ENCODE measurements around the gene SOBP. TPM values are rescaled to one million over a fixed set of nuclear protein-coding genes. Genes with fewer than 3 reads are reported as not detected.

The SOBP gene
- total RNA-seq, 6 donors from 2014 or later = 4.4 to 25.1 (median 12.4) TPM

GRCh38 chr6:107628878-107629277 is 139.0 kb downstream of the SOBP start:
- Histone ChIP-seq H3K9me3 (no peaks in the 10 kb centered on the region), H3K36me3 (peaks cover 0 to 3% (median 0%) of the 10 kb centered on the region in 4 donors), H3K27ac (no peak overlapping the region), H3K4me3 (no peak overlapping the region), H3K4me1 (peaks cover 6 to 9% (median 7%) of the 10 kb centered on the region in 4 donors), H3K27me3 (peaks cover 0 to 5% (median 0%) of the 10 kb centered on the region in 4 donors)
- 79 to 84% methylated on average over 3 of the region's 3 CpGs for WGBS, 2 donors
- TF ChIP-seq CTCF (IDR thresholded peaks at IDR 0.05) (no peak), POLR2A (IDR thresholded peaks at IDR 0.05) (no peak), POLR2AphosphoS5 (IDR thresholded peaks at IDR 0.05) (no peak), EP300 (IDR thresholded peaks at IDR 0.05) (no peak)
- DNase-seq (no peak), ATAC-seq (ENCODE audit: low FRiP score in 2 of 2) (no peak)

- no peak for TF ChIP-seq POLR2AphosphoS5 (IDR thresholded peaks at IDR 0.05)
- TF ChIP-seq CTCF (IDR thresholded peaks at IDR 0.05) = no peak
- no peak for TF ChIP-seq EP300 (IDR thresholded peaks at IDR 0.05)
- TF ChIP-seq POLR2A (IDR thresholded peaks at IDR 0.05) = no peak
- ATAC-seq (ENCODE audit: low FRiP score in 2 of 2) = no peak
- no peak for DNase-seq
- Histone ChIP-seq H3K27ac (no peak overlapping the region), H3K4me3 (no peak overlapping the region), H3K9me3 (no peaks in the 10 kb centered on the region), H3K27me3 (peaks cover 0 to 12% (median 1%) of the 10 kb centered on the region in 4 donors), H3K4me1 (peaks cover 6 to 11% (median 8%) of the 10 kb centered on the region in 4 donors), H3K36me3 (peaks cover 0 to 3% (median 0%) of the 10 kb centered on the region in 4 donors)
- 48 to 53% methylated on average over 6 of the region's 6 CpGs for WGBS, 2 donors
Observed at GRCh38 chr6:107629548-107630129, 139.7 kb downstream of the SOBP start.

- WGBS, 2 donors = 89 to 96% methylated on average over 4 of the region's 4 CpGs
- Histone ChIP-seq H3K36me3 (peaks cover 0 to 3% (median 0%) of the 10 kb centered on the region in 4 donors), H3K27ac (no peak overlapping the region), H3K9me3 (no peaks in the 10 kb centered on the region), H3K4me3 (no peak overlapping the region), H3K4me1 (peaks cover 6 to 12% (median 8%) of the 10 kb centered on the region in 4 donors), H3K27me3 (peaks cover 0 to 12% (median 1%) of the 10 kb centered on the region in 4 donors)
- TF ChIP-seq POLR2A (IDR thresholded peaks at IDR 0.05) (no peak), EP300 (IDR thresholded peaks at IDR 0.05) (no peak), POLR2AphosphoS5 (IDR thresholded peaks at IDR 0.05) (no peak), CTCF (IDR thresholded peaks at IDR 0.05) (no peak)
- DNase-seq = no peak
- ATAC-seq (ENCODE audit: low FRiP score in 2 of 2) = no peak
Observed at GRCh38 chr6:107630348-107630977, 140.5 kb downstream of the SOBP start.

GRCh38 chr6:107632381-107633136 is 142.6 kb downstream of the SOBP start:
- H3K9me3 ChIP-seq = no peaks in the 10 kb centered on the region
- no peak for ATAC-seq (ENCODE audit: low FRiP score in 2 of 2)
- peaks cover 6 to 12% (median 8%) of the 10 kb centered on the region in 4 donors for H3K4me1 ChIP-seq
- no peak for DNase-seq
- H3K36me3 ChIP-seq = peaks cover 0 to 3% (median 0%) of the 10 kb centered on the region in 4 donors
- no peak overlapping the region for H3K4me3 ChIP-seq
- no peak overlapping the region for H3K27ac ChIP-seq
- TF ChIP-seq CTCF (IDR thresholded peaks at IDR 0.05) (no peak), EP300 (IDR thresholded peaks at IDR 0.05) (no peak), POLR2A (IDR thresholded peaks at IDR 0.05) (no peak), POLR2AphosphoS5 (IDR thresholded peaks at IDR 0.05) (no peak)
- peaks cover 0 to 12% (median 1%) of the 10 kb centered on the region in 4 donors for H3K27me3 ChIP-seq
- WGBS, 2 donors = 83 to 93% methylated on average over 2 of the region's 2 CpGs

Measured in upper lobe of left lung (tissue), 6 donors.